GM12892 (cell line): ENCODE data around the gene RGS7.

Experiments used
- DNase-seq: peaks from one replicate; pipeline ENCODE4 v3.0.0; 2011; ENCODE audit not compliant: insufficient read length
- FAIRE-seq: peaks from 2 replicates; lab custom pipeline; 2011; peaks lifted over from hg19 to GRCh38; lab: Jason Lieb, UNC
- POLR2A ChIP-seq: IDR thresholded peaks from 2 replicates; pipeline ENCODE4 v1.6.1; 2011; ENCODE audit warnings: low read depth, low read length, control low read depth
- POLR2AphosphoS5 ChIP-seq: IDR thresholded peaks from 2 replicates; pipeline ENCODE4 v1.6.1; 2011; ENCODE audit warnings: low read depth, low read length, control low read depth
- TAF1 ChIP-seq: IDR thresholded peaks from 2 replicates; pipeline ENCODE4 v1.6.1; 2011; ENCODE audit warnings: low read depth, mild to moderate bottlenecking, control low read depth, low read length, borderline replicate concordance

RGS7 gene

GRCh38 chr1:241219449-241219848 is 137.6 kb downstream of the RGS7 start:
- FAIRE-seq (no peak), DNase-seq (no peak)
- TF ChIP-seq POLR2A = no peak

- no peak for DNase-seq
- no peak for TF ChIP-seq POLR2AphosphoS5
- no peak for TF ChIP-seq TAF1
- TF ChIP-seq POLR2A = no peak
Observed at GRCh38 chr1:241217516-241217915, 139.5 kb downstream of the RGS7 start.

GRCh38 chr1:241215683-241216082 is 141.3 kb downstream of the RGS7 start:
- FAIRE-seq = no peak
- no peak for TF ChIP-seq POLR2A
- TF ChIP-seq TAF1 = no peak
- no peak for TF ChIP-seq POLR2AphosphoS5
- DNase-seq = no peak

More at GRCh38 chr1:241217516-241217915, 139.5 kb downstream of the RGS7 start:
- no peak for FAIRE-seq

- no peak for FAIRE-seq
- DNase-seq = no peak
- TF ChIP-seq TAF1 = no peak
- no peak for TF ChIP-seq POLR2A
- TF ChIP-seq POLR2AphosphoS5 = no peak
Observed at GRCh38 chr1:241215203-241215602, 141.8 kb downstream of the RGS7 start.

GRCh38 chr1:241213139-241213538 is 143.9 kb downstream of the RGS7 start:
- no peak for TF ChIP-seq TAF1
- TF ChIP-seq POLR2A = no peak
- no peak for TF ChIP-seq POLR2AphosphoS5
- DNase-seq = no peak
- FAIRE-seq = no peak

GRCh38 chr1:241212628-241213027 is 144.4 kb downstream of the RGS7 start:
- FAIRE-seq = peak; percentile 40
- TF ChIP-seq TAF1 (no peak), POLR2AphosphoS5 (no peak), POLR2A (no peak)
- no peak for DNase-seq

GRCh38 chr1:241208910-241209379 is 148.1 kb downstream of the RGS7 start:
- TF ChIP-seq TAF1 (no peak), POLR2A (no peak), POLR2AphosphoS5 (no peak)
- no peak for DNase-seq
- no peak for FAIRE-seq

GRCh38 chr1:241203817-241204216 is 153.2 kb downstream of the RGS7 start:
- TF ChIP-seq TAF1 (no peak), POLR2AphosphoS5 (no peak), POLR2A (no peak)
- no peak for FAIRE-seq
- DNase-seq = no peak

- TF ChIP-seq TAF1 (no peak), POLR2A (no peak), POLR2AphosphoS5 (no peak)
- FAIRE-seq (no peak), DNase-seq (no peak)
Observed at GRCh38 chr1:241202401-241202800, 154.6 kb downstream of the RGS7 start.

GRCh38 chr1:241186716-241187115 is 170.3 kb downstream of the RGS7 start:
- no peak for FAIRE-seq

GRCh38 chr1:241181971-241182370 is 175.0 kb downstream of the RGS7 start:
- no peak for FAIRE-seq
- TF ChIP-seq POLR2A (no peak), TAF1 (no peak), POLR2AphosphoS5 (no peak)
- no peak for DNase-seq

More at GRCh38 chr1:241186716-241187115, 170.3 kb downstream of the RGS7 start:
- no peak for TF ChIP-seq TAF1
- DNase-seq = no peak

- DNase-seq = no peak
- FAIRE-seq = no peak
Observed at GRCh38 chr1:241181471-241181870, 175.5 kb downstream of the RGS7 start.

GRCh38 chr1:241180569-241180968 is 176.4 kb downstream of the RGS7 start:
- no peak for FAIRE-seq
- TF ChIP-seq POLR2AphosphoS5 (no peak), TAF1 (no peak), POLR2A (no peak)
- no peak for DNase-seq

More at GRCh38 chr1:241181471-241181870, 175.5 kb downstream of the RGS7 start:
- TF ChIP-seq POLR2A (no peak), POLR2AphosphoS5 (no peak), TAF1 (no peak)

GRCh38 chr1:241177660-241178059 is 179.3 kb downstream of the RGS7 start:
- FAIRE-seq (no peak), DNase-seq (no peak)
- TF ChIP-seq TAF1 = no peak
- no peak for TF ChIP-seq POLR2AphosphoS5
- TF ChIP-seq POLR2A = no peak
